Tibial artery (tissue), 4 donors: ENCODE data around the gene SKIC2.

Experiments
- DNase-seq, 2 donors: peaks; one replicate each; pipeline ENCODE4 v3.0.0-alpha.2; 2019
- H3K27ac ChIP-seq, 2 donors: fragments of 200-600 bp; sonication (generic) in 1 of 2; 1 replicate in 1 of 2; 2 replicates in 1 of 2; pipeline ENCODE4 v1.5.1; 2018 to 2019; ENCODE audit warnings: mild to moderate bottlenecking in 1 of 2
- H3K27me3 ChIP-seq, 2 donors: fragments of 200-600 bp; sonication (generic) in 1 of 2; one replicate each; pipeline versions ENCODE4 v1.5.1 to v1.6.0; 2016 to 2019
- H3K36me3 ChIP-seq, 3 donors: fragments of 200-600 bp; sonication (generic) in 2 of 3; one replicate each; pipeline ENCODE4 v1.5.1; 2016 to 2019; ENCODE audit warnings: mild to moderate bottlenecking in 2 of 3
- H3K4me1 ChIP-seq, 4 donors: fragments of 200-600 bp; sonication (generic) in 2 of 4; 1 replicate in 3 of 4; 2 replicates in 1 of 4; pipeline ENCODE4 v1.5.1; 2016 to 2019
- H3K4me3 ChIP-seq, 2 donors: fragments of 200-600 bp; sonication (generic) in 1 of 2; 1 replicate in 1 of 2; 2 replicates in 1 of 2; pipeline ENCODE4 v1.5.1; 2018 to 2019; ENCODE audit warnings: mild to moderate bottlenecking in 2 of 2
- H3K9me3 ChIP-seq, 3 donors: fragments of 200-600 bp; sonication (generic) in 1 of 3; one replicate each; pipeline ENCODE4 v1.5.1; 2016 to 2019
- intact Hi-C: fragments of 100-400 bp; cut with DNase I; formaldehyde crosslinking; loops from one replicate; pipeline ENCODE4 v1.15.0; 2023; ENCODE audit warnings: low total_unique reads
- TF ChIP-seq, protein P1 (sequence below), 2 experiments: fragments of 200-600 bp in 1 of 2; fragments of 450-650 bp in 1 of 2; IDR thresholded peaks; one replicate each; pipeline ENCODE4 v1.5.1; 2017 to 2019; ENCODE audit warnings: antibody characterized with exemption in 2 of 2, mild to moderate bottlenecking in 1 of 2, moderate library complexity in 1 of 2

The SKIC2 gene

DNA sequence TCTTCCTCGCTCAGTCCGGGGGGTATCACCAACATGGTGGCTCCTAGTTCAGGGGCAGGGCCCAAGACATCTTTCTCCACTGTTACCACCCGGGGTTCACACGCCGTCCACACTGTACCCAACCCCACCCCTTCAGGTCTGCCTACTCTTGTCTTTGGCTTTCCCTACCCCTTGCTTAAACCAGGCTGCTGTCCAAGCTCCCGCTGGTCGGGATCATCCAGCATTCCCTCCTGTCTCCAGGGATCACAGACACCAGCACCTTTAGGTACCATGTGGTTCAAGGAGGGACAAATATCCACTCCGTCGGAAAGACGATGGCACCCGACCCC is 599 bp upstream of the SKIC2 start:
- Histone ChIP-seq H3K9me3 (no peaks in the 10 kb centered on the region), H3K36me3 (peaks cover 58 to 70% (median 66%) of the 10 kb centered on the region in 3 donors), H3K27ac (peak overlapping the region; percentile 88 to 94), H3K27me3 (no peaks in the 10 kb centered on the region), H3K4me3 (peak overlapping the region; percentile 77 to 87), H3K4me1 (peaks cover 0 to 27% (median 21%) of the 10 kb centered on the region in 4 donors)
- intact Hi-C loops: no loop called here
- TF ChIP-seq, protein P1, sequence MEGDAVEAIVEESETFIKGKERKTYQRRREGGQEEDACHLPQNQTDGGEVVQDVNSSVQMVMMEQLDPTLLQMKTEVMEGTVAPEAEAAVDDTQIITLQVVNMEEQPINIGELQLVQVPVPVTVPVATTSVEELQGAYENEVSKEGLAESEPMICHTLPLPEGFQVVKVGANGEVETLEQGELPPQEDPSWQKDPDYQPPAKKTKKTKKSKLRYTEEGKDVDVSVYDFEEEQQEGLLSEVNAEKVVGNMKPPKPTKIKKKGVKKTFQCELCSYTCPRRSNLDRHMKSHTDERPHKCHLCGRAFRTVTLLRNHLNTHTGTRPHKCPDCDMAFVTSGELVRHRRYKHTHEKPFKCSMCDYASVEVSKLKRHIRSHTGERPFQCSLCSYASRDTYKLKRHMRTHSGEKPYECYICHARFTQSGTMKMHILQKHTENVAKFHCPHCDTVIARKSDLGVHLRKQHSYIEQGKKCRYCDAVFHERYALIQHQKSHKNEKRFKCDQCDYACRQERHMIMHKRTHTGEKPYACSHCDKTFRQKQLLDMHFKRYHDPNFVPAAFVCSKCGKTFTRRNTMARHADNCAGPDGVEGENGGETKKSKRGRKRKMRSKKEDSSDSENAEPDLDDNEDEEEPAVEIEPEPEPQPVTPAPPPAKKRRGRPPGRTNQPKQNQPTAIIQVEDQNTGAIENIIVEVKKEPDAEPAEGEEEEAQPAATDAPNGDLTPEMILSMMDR (IDR thresholded peaks at IDR 0.05): no peak
- DNase-seq: no peak

GRCh38 chr6:31961616-31962015 is 2.6 kb downstream of the SKIC2 start:
- intact Hi-C loops: no loop called here
- H3K4me1 ChIP-seq: peaks cover 0 to 27% (median 21%) of the 10 kb centered on the region in 4 donors
- H3K9me3 ChIP-seq: no peaks in the 10 kb centered on the region
- H3K4me3 ChIP-seq: no peak overlapping the region
- H3K27ac ChIP-seq: no peak overlapping the region
- TF ChIP-seq, protein P1 (IDR thresholded peaks at IDR 0.05): no peak
- DNase-seq: no peak
- H3K27me3 ChIP-seq: no peaks in the 10 kb centered on the region
- H3K36me3 ChIP-seq: peaks cover 52 to 70% (median 66%) of the 10 kb centered on the region in 3 donors

DNA sequence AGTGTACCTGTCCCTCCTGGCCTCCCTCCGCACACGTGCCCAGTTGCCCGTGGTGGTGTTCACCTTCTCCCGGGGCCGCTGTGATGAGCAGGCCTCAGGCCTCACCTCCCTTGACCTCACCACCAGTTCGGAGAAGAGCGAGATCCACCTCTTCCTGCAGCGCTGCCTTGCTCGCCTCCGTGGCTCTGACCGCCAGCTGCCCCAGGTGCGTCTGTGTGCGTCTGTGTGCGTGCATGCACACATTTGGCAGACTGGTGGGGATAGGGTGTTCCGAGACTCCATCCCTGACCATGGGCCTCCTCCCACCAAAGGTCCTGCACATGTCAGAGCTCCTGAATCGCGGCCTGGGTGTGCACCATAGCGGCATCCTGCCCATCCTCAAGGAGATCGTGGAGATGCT is 4.9 kb downstream of the SKIC2 start:
- Histone ChIP-seq H3K9me3 (no peaks in the 10 kb centered on the region), H3K4me1 (peaks cover 0 to 11% (median 9%) of the 10 kb centered on the region in 4 donors), H3K27me3 (no peaks in the 10 kb centered on the region), H3K27ac (no peak overlapping the region), H3K4me3 (no peak overlapping the region), H3K36me3 (peaks cover 60 to 87% (median 84%) of the 10 kb centered on the region in 3 donors)
- intact Hi-C loops: no loop called here
- TF ChIP-seq, protein P1 (IDR thresholded peaks at IDR 0.05): no peak
- no peak for DNase-seq

- H3K27me3 ChIP-seq: no peaks in the 10 kb centered on the region
- H3K27ac ChIP-seq: no peak overlapping the region
- peaks cover 0 to 12% (median 9%) of the 10 kb centered on the region in 4 donors for H3K4me1 ChIP-seq
- no peaks in the 10 kb centered on the region for H3K9me3 ChIP-seq
- intact Hi-C loops: no loop called here
- H3K36me3 ChIP-seq: peaks cover 60 to 100% (median 94%) of the 10 kb centered on the region in 3 donors
- TF ChIP-seq, protein P1 (IDR thresholded peaks at IDR 0.05): no peak
- H3K4me3 ChIP-seq: no peak overlapping the region
- no peak for DNase-seq
These were observed 6.7 kb downstream of the SKIC2 start for GRCh38 chr6:31965700-31966099.

DNA sequence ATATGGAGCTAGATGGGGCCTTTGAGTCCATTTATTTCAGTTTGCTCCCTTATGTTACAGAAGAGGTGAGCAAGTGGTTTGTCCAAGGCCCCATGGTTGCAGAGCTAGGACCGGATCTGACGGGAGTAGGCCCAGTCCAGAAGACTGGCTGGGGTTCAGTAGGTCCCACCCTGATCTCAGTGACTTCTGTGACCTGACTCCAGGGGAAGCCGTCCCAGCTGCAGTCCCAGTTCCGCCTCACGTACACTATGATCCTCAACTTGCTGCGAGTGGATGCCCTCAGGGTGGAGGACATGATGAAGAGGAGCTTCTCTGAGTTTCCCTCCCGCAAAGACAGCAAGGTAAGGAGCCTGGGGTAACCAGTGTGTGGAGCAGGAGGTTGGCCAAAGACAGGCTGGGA is 7.5 kb downstream of the SKIC2 start:
- H3K36me3 ChIP-seq: peaks cover 57 to 92% (median 86%) of the 10 kb centered on the region in 3 donors
- DNase-seq: no peak
- H3K27me3 ChIP-seq: no peaks in the 10 kb centered on the region
- intact Hi-C loops: no loop called here
- H3K4me1 ChIP-seq: peaks cover 0 to 20% (median 15%) of the 10 kb centered on the region in 4 donors
- TF ChIP-seq, protein P1 (IDR thresholded peaks at IDR 0.05): no peak
- H3K9me3 ChIP-seq: no peaks in the 10 kb centered on the region
- H3K27ac ChIP-seq: no peak overlapping the region
- H3K4me3 ChIP-seq: no peak overlapping the region
